NOMO-1 (cell line): ENCODE results near the gene TTC7B.

Source experiments
- DNase-seq, 2 experiments: peaks; one replicate each; lab custom pipeline; 2025; ENCODE audit not compliant: unreplicated experiment in 2 of 2; lab: John Stamatoyannopoulos, UW

TTC7B gene

DNA sequence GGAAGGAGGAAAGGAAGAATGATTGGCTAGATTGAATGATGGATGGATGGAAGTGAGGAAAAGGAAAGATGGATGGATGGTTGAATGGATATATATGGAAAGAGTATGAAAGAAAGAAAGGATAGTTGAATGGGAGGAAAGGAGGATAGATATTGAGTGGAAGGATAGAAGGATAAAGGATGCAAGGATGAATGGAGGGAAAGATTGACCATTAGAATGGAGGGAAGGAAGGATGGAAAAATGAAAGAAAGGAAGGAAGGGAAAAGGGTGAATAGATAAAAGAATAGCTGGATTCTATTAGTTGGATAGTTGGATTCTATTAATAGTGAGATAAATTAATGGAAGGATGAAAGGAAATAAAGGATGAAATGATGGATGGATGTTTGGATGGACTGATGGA is 313.5 kb downstream of the TTC7B start:
- no peak for DNase-seq

DNA sequence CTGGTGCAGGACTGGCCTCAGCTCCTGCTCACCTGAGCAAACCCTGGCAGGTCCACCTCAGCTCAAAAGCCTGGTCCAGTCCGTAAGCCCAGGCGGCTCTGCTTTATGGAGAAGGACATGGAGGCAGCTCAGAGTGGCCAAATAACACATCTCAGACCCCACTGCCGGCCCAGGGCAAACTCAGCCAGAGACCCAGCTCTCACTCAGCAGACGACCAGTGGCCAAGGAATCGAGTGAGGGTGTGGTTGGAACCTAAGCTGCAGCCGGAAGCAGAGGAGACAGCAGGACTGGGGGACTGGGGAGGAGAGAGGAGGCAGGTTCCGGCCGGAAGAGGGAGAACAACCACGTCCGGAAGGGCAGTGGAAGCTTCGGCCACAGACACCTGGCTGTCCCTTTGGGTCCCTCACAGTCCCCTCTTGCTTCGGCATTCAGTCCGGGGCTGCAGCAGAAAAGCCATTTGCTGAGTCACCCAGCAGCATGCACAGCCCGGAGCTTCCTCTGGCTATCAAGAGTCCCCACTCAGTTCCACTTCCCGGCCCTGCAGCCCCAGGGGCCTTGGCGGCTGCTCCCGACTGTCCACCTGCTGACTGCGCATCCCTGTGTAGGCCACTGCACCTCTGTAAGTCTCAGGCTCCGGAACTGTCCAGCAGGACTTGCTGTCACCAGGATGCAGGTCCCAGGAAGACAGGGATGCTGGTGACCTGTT is 315.4 kb downstream of the TTC7B start:
- DNase-seq = peak in 1 of 2 experiments; percentile 7

DNA sequence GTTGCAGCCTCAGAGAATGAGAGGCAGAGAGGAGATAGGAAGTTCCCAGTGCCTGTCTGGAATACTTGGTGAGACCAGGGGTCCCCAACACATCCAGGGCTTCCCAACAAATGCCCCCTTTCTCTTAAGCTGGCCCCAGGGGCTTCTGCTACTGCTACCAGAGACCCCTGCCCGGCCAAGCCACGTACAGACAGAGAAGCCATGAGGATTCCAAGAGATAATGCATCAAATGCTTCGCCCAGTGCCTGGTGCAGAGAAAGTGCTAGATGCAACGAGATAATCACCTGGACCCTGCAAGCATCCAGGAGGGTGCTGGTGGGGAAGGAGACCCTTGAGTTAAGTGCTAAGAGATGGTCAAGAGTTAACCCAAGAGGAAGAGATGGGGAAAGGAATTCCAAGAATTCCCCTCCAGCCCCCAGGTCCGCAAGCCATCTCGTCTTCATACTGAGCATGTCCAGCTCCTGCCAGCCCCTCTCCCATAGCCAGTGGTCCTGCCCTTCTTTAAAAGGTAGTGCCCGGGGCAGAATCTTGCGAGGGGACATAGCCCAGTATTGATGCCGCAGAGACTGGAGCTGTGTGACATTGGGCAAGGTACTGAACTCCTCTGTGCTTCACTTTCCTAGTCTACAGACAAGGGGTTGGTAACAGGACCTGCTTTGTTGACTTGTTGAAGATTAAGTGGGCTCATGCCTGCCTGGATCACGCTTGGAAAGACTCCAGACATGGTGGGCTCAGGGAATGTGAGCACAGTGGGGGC is 316.1 kb downstream of the TTC7B start:
- DNase-seq = no peak

DNA sequence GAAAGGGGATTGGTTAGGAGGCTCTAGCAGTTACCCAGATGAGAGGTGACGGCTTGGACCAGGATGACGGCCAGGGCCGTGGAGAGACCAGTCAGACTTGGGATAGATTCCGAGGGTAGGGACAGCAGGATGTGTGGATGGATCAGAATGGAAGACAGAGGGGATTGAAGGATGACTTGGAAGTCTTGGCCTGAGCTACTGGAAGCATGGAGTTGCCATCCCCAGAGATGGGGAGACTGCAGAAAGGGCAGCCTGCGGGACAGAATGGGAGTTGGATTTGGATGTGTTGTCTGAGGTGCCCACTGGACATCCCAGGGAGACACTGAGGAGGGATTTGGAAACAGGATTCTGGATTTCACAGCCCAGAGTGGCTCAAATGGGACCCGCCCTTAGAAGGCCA is 317.1 kb downstream of the TTC7B start:
- no peak for DNase-seq

DNA sequence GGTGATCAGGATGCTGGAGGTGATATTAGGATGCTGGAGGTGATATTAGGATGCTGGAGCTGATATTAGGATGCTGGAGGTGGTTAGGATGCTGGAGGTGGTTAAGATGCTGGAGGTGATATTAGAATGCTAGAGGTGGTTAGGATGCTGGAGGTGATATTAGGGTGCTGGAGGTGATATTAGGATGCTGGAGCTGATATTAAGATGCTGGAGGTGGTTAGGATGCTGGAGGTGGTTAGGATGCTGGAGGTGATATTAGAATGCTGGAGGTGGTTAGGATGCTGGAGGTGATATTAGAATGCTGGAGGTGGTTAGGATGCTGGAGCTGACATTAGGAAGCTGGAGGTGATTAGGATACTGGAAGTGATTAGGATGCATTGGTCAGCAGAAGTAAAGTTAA is 318.0 kb downstream of the TTC7B start:
- DNase-seq = no peak

DNA sequence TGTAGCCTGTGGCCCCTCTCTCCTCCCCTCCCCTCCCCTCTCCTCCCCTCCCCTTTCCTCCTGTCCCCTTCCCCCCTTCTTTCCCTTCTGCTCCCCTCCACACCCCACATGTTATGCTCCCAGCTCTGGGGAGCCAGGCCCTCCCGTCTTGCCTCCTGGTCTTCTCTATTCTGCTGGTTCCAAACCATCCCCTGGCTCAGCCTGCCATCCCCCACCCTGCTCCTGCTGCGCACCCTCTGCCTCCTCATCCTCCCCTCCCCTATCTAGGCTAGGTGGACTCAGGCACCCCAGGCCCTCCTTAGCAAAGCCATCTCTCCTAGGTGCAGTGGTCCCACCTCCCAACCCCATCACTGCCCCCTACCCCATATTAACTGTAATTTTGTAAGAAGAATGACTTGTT is 319.9 kb downstream of the TTC7B start:
- no peak for DNase-seq

DNA sequence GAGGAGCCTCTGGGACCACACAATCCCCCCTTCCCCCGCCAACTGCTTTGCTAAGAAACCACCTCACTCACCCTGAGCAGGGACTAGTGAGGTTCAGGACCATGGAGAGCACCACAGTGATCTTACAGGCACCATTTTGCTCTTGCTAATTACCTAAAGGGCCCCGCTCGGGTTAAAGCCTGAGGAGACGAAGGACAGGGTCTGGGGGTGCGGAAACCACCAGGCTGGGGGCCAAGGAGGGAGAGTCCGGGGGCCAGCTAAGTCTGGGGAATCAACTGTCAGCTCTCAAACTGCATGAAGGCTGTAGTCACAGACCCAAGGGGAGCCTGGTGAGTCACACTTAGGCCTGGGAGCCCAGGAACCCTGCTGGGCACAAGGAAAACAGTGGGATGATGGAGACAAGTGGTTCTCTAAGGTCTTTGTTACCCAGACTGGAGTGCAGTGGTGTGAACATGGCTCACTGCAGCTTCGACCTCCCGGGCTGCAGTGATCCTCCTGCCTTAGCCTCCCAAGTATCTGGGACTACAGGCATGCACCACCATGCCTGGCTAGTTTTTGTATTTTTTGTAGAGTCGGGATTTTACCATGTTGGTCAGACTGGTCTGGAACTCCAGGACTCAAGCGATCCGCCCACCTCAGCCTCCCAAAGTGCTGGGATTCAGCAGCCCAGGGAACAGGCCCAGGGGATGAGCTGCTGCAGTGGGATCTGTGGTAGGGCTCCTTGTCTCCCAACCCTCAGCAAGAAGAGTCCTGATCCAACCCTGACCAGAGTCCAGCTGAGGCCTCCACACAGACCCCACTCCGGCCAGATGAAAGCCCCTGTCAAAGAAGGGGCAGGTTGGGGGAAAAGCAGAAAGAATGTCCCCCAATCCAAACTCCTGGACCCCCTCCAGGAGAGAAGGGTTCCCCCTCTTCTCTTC is 320.6 kb downstream of the TTC7B start:
- DNase-seq = peak in 1 of 2 experiments; percentile 56

DNA sequence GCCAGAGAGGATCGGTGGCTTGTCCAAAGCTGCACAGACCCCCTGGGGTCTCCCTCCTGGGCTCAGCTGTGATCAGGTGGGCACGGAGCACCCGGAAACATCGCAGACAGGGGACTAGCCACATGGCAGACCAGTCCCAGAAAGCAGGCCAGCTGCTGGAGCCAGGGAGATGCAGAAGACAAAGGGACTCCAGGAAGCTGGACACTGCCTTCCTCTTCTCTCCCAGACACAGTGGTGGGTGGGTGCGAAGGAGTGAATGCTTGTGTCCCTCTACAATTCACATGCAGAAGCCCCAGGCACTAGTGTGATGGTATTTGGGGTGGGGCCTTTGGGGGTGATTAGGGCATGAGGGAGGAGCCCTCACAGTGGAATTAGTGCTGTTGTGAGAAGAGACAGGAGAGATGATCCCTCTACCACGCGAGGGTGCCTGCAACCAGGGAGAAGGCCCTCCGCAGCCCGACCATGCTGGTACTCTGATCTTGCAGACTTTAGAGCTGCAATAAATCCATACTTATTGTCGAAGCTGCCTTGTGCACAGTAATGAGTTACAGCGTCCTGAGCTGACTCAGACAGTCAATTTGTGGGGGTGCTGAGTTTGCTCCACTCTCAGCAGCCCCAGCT is 324.2 kb downstream of the TTC7B start:
- no peak for DNase-seq

DNA sequence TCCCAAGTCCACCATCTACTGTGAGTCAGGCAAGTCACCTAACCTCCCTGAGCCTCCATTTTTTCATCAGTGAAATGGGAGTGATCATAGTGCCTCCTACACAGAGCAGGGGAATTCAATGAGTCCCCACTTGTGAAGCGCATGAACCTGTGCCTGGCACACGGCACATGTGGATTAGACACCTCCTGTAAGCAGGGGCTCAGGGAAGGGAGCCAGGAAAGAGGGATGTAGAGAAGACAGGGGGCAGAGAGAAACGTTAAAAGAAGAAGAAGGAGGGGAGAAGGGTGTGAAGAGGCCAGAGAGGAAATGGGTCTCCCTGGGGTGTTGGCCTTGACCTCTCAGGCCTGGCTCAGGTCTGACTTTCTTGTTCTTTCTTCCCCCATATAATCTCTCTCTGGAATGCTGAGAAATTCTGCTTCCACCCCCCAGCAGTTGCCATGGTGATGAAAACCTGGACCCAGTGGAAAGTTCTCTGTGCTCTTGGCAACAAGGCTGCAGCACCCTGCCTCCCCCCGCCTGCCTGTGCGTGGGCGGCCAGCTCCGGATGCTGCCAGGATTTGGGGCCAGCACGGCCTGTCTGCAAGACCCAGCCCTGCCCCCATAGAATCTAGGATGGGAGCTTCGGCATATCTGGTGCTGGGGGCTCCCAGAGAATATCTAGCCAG is 324.9 kb downstream of the TTC7B start:
- no peak for DNase-seq

DNA sequence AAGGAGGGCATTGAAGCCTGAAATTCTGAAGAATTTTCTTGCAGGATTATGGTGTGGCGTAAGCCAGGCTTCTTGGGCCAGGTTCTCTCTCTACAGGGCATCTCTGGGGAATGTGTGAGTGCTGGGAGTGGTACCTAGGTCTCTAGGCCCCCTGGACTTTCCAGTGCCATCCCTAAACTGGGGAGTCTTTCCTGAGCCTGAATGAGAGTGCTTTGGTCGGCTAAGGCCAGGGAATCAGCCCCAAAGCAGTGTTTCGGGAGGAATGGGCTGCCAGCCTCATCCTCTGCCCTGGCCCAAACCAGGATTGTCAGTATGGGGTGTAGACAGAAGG is 325.5 kb downstream of the TTC7B start:
- DNase-seq = no peak

DNA sequence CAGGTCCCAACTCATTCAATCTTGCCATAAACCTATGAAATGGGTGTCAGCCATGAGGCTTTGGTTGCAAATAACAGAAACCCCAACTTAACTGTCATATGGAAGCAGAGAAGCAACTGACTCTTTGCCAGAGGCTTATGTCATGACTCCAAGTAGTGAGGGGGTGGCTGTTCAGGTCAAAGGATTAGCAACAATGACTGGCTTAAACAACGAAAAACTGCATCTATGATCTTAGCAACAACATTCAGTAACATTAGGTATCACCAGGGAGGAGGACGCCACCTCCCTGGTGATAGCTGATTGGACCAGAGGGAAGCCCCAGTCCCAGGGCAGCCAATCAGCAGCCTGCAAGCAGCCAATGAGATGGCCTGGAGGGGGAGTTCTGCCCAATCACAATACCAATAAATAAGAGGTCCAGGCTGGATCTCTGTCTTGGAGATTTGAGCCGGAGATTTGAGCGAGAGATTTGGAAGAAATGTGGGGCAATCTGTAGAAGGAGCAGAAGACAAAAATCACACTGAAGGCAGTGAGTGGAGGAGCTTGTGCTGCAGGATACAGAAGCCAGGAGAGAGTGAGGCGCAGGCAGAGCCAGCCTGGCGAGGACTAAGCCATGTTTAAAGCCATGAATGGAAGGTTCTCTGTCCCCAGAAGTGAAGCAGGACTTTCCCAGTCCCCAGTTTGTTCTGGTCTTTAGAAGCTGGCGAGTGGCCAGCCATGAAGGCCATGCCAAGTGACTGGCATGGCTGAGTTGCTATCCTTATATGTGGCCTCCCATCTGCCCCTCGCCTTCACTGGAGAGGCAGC is 326.1 kb downstream of the TTC7B start:
- DNase-seq = no peak

DNA sequence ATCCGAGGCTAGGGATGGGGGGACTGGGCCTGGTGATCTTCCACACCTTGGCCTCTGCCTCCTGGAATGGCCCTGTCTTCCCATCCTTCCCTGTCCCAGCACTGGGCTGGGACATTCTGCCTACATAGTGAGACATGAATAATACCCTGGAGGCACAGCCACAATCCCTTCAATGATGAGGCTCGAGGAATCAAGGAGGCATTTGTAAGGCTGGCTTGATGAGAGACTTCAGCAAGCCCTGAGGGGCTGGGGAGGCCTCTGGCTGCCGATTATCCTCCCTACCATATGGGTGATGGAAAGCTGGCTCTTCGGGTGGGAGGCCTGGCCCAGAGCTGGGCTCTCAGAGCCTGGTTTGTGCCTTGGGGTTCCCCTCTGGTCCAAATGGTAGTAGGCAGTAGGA is 326.9 kb downstream of the TTC7B start:
- no peak for DNase-seq

DNA sequence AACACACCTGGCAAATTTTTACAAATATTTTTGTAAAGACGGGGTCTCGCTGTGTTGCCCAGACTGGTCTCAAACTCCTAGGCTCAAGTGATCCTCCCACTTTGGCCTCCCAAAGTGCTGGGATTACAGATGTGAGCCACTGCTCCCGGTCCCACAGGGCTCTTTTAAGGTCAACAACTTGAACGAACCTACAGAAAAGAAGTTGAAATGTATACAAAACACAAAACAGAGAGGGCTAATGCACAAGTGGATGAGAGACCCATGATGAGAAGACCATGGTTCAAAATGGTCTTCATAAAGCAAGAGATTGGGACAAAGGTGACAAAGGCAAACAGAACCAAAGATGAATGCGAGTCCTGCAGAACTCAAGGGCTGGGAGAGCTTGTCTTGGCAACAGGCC is 328.0 kb downstream of the TTC7B start:
- DNase-seq = no peak

DNA sequence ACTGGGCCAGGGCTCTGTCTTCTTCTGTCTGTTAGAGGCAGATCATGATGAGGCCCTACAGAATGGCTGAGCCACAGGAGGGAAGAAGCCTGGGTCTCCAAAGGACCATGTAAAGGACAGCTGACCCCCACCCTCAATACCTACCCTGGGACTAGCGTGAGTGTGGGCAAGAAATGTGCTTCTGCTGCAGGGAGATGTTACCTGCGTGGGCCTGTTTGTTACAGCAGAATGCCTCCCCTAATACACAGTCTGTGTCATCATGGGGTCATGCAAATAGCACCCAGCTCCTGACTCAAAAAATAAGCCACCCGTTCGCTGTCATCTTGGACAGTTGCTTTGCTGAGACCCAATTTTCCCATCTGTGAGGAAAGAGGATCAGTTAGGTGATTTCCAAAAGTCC is 328.8 kb downstream of the TTC7B start:
- no peak for DNase-seq

DNA sequence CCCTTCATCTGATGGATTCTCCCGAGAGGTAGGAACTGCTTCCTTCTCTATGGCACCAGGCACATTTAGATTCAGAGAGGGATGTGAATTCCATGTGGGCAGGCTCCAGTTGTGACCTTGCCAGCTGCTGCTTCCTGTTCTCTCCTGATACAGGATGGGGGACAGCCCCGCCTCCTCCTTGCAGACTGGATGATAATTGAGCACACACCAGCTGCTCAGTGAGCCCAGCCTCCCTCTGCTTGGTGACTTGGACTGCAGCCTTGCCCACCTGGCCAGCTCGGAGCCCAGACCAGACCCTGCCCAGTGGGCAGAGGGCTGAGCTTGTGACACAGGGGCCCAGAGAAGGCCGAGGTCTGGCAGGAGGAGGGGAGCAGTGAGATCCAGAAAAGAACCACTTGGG is 329.2 kb downstream of the TTC7B start:
- DNase-seq = no peak

DNA sequence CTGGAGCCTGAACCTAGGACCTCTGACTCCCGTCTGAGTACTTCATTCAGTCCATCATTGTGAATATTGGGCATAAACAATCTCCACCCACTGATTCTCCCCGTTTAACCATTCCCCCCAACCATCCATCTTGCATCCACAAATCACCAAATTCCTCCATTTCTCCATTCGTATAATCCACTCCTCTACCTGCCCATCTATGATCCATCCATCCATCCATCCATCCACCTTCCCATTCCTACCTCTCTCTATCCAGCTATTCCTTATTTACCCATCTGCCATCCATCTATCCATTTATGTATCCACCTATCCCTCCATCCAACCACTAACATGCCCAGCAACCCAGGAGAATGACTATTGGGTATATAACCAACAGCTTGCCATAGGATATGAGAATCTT is 331.9 kb downstream of the TTC7B start:
- no peak for DNase-seq

DNA sequence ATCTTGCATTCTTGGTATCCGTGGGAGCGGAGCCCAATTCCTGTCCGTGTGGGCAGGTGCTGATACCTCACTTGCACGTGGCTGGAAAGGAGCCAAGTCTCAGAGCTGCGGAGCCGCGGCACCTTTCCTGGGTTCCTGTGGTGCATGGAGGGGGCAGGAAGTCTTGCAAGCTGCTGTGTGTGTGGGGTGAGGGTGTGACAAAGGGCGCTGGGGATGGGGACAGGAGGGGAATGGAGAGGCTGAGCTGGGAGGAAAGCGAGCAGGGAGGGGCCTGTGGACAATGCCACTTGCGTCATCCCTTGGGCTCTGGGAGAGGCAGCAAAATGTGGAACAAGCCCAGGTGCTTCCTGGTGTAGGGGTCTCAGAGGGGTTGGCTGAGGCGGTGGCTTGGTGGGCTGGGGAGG is 332.7 kb downstream of the TTC7B start:
- no peak for DNase-seq

DNA sequence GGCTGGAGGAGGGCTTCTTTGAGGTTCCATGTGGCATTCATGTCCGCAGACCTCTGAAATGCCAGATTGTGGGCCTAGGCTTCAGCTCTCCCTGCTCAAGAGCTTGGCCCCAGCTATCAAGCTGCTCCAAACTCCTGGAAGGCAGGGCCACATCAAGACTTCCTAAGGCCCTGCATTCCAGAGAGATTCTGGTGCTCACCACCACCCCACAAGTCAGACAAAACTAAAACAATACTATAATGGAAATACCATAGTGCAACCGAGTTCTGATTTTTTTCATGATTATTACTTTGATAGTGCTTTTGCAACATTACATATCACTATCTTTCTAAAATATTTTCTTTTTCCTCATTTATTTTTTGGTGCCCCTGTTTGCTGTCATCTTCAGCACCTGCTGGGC is 333.1 kb downstream of the TTC7B start:
- DNase-seq = no peak

DNA sequence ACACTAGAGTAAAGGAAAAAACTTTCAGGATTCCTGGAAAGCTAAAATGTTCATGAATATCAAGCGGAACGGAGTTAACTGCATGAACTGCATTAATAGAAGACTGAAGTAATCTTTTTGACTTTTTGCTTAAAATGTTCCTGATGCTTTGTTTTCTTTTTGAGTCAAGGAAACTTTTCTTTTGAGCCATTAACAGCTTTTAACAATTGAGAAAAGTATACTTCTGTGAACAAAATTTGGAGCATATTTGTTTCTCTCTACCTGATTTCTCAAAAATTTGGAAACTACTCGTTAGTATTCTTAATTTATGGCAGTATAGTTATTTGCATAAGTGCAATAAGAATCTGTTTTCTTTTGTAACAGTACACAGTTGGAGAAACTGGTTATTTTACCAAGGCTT is 340.9 kb downstream of the TTC7B start:
- DNase-seq = no peak
